Activated naive CD4-positive, alpha-beta T cell treated with anti-CD3 and anti-CD28 coated beads for 36 hours (primary cell): ENCODE data around the gene UBE2G2. TPM values are rescaled to one million over a fixed set of nuclear protein-coding genes. Genes with fewer than 3 reads are reported as not detected.

Experiments
- CTCF ChIA-PET: fragments of 350-600 bp; sonication (Branson Sonifier 250); formaldehyde crosslinking; loops from one replicate; lab custom pipeline; 2021; ENCODE audit warnings: antibody characterized with exemption; lab: Charles Lee
- DNase-seq: peaks from one replicate; pipeline ENCODE4 v3.0.0-alpha.2; 2020
- H3K27ac Mint-ChIP-seq: one replicate; pipeline ENCODE4 v1.8.0; 2021; ENCODE audit warnings: mild to moderate bottlenecking, mixed read lengths
- H3K27me3 Mint-ChIP-seq: one replicate; pipeline ENCODE4 v1.8.0; 2021; ENCODE audit warnings: low read depth, mixed read lengths
- H3K36me3 Mint-ChIP-seq: one replicate; pipeline ENCODE4 v1.8.0; 2021; ENCODE audit warnings: low read depth, mixed read lengths
- H3K4me1 Mint-ChIP-seq: one replicate; pipeline ENCODE4 v1.8.0; 2021; ENCODE audit warnings: low read depth, mixed read lengths
- H3K4me3 Mint-ChIP-seq: one replicate; pipeline ENCODE4 v1.8.0; 2021; ENCODE audit warnings: mild to moderate bottlenecking, moderate library complexity, mixed read lengths
- H3K9me3 Mint-ChIP-seq: one replicate; pipeline ENCODE4 v1.8.0; 2021; ENCODE audit warnings: mixed read lengths
- intact Hi-C: fragments of 100-400 bp; cut with micrococcal nuclease; formaldehyde crosslinking; loops from one replicate; pipeline ENCODE4 v1.15.1; 2023
- total RNA-seq, 2 experiments: library from RNA; stranded (reverse); gene quantifications; one replicate each; pipeline ENCODE4 v1.2.3, GENCODE V29; 2021

The UBE2G2 gene
- total RNA-seq, 2 experiments from 2014 or later = 94.0 to 95.2 TPM

GRCh38 chr21:44742418-44743153 is 59.0 kb downstream of the UBE2G2 start:
- Mint-ChIP-seq H3K27me3 (no peaks in the 10 kb centered on the region), H3K9me3 (no peaks in the 10 kb centered on the region), H3K27ac (no peak overlapping the region), H3K4me3 (no peak overlapping the region), H3K36me3 (no peaks in the 10 kb centered on the region), H3K4me1 (peaks cover 4% of the 10 kb centered on the region)
- intact Hi-C loops = loop anchor here (1.0 kb wide), 2 partner anchors 51 to 232 kb away; no protein-coding TSS in a partner anchor
- DNase-seq = peak; percentile 18
- CTCF ChIA-PET = interaction anchor here (0.5 to 4.9 kb wide), 14 partner anchors 9 to 241 kb away, joined by 3 to 37 read pairs (median 3); no protein-coding TSS in a partner anchor

DNA sequence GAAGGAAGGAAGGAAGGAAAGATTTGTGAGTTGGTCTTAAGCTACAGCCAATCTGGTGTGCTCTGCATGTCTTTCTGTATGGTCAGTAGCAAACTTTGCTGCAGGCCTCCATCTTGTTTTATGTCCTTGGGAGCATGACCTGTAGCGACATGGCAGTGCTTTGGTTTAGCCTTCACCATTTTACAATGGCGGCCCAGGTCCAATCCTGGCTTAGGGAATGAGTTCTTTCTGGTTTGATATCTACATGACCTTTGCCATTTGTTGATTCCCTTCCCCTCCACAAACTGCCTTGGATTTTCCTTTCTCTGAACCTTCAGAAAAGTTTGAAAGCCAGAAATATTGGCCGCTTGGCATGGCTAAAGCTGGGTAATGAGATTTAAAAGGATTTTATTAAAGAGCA is 59.7 kb downstream of the UBE2G2 start:
- no peak overlapping the region for H3K27ac Mint-ChIP-seq
- intact Hi-C loops = loop anchor here (1.0 kb wide), 2 partner anchors 51 to 232 kb away; no protein-coding TSS in a partner anchor
- DNase-seq = no peak
- no peak overlapping the region for H3K4me3 Mint-ChIP-seq
- CTCF ChIA-PET = interaction anchor here (0.5 to 4.9 kb wide), 13 partner anchors 8 to 240 kb away, joined by 3 to 37 read pairs (median 3); no protein-coding TSS in a partner anchor
- no peaks in the 10 kb centered on the region for H3K9me3 Mint-ChIP-seq
- no peaks in the 10 kb centered on the region for H3K27me3 Mint-ChIP-seq
- no peaks in the 10 kb centered on the region for H3K36me3 Mint-ChIP-seq
- peaks cover 4% of the 10 kb centered on the region for H3K4me1 Mint-ChIP-seq

DNA sequence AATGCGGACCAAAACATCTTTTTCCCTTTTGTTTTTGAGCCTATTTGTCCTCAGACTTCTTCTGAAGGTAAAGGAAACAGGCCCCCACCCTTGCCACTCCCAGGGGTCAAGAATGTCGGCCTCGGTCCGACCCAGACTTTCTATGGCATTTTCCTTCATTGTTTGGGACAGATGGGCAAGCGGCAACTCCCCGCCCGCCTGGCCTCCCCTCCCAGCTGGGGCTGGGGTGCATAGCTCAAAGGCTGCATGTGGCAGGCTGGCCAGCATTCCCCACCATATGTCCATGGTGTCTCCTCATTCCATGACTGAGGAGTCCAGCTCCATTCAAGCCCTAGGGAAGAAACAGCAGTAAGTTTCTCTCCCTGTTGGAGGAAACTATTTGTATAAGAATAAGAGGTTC is 60.9 kb downstream of the UBE2G2 start:
- H3K27ac Mint-ChIP-seq = no peak overlapping the region
- H3K27me3 Mint-ChIP-seq = no peaks in the 10 kb centered on the region
- CTCF ChIA-PET = interaction anchor here (0.9 to 4.9 kb wide), 4 partner anchors 21 to 230 kb away, joined by 3 to 37 read pairs (median 4); no protein-coding TSS in a partner anchor
- peaks cover 4% of the 10 kb centered on the region for H3K4me1 Mint-ChIP-seq
- intact Hi-C loops = no loop called here
- H3K9me3 Mint-ChIP-seq = no peaks in the 10 kb centered on the region
- no peak for DNase-seq
- no peak overlapping the region for H3K4me3 Mint-ChIP-seq
- no peaks in the 10 kb centered on the region for H3K36me3 Mint-ChIP-seq

DNA sequence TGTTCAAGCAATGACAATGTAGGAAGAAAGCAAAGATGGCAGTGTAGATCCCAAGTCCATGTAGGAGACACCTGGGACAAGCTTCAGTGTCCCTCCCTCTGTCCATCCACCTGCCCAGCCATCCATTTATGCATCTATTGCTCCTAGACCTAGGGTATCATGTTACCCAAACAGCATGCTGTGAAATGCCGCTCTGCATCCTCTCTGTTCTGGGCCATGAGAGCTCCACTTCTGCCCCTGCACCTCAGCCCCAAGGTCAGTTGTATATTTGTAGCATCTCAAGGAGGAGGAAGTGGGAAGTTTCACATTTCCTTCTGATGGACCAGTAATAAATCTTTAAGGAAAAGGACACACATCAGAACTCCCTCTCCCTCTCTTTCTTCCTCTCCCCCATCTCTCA is 62.3 kb downstream of the UBE2G2 start:
- Mint-ChIP-seq H3K27me3 (no peaks in the 10 kb centered on the region), H3K9me3 (no peaks in the 10 kb centered on the region), H3K4me1 (peaks cover 4% of the 10 kb centered on the region), H3K4me3 (no peak overlapping the region), H3K36me3 (no peaks in the 10 kb centered on the region), H3K27ac (no peak overlapping the region)
- DNase-seq = no peak
- CTCF ChIA-PET = interaction anchor here (1.5 to 4.9 kb wide), 3 partner anchors 54 to 290 kb away, joined by 3 to 37 read pairs (median 5); no protein-coding TSS in a partner anchor
- intact Hi-C loops = no loop called here

GRCh38 chr21:44738621-44739020 is 63.0 kb downstream of the UBE2G2 start:
- CTCF ChIA-PET = interaction anchor here (1.5 kb wide), 1 partner anchor 289 kb away, joined by 3 read pairs; no protein-coding TSS in a partner anchor
- no peaks in the 10 kb centered on the region for H3K27me3 Mint-ChIP-seq
- DNase-seq = no peak
- H3K27ac Mint-ChIP-seq = no peak overlapping the region
- intact Hi-C loops = no loop called here
- H3K4me1 Mint-ChIP-seq = peaks cover 4% of the 10 kb centered on the region
- H3K4me3 Mint-ChIP-seq = no peak overlapping the region
- H3K9me3 Mint-ChIP-seq = no peaks in the 10 kb centered on the region
- no peaks in the 10 kb centered on the region for H3K36me3 Mint-ChIP-seq

DNA sequence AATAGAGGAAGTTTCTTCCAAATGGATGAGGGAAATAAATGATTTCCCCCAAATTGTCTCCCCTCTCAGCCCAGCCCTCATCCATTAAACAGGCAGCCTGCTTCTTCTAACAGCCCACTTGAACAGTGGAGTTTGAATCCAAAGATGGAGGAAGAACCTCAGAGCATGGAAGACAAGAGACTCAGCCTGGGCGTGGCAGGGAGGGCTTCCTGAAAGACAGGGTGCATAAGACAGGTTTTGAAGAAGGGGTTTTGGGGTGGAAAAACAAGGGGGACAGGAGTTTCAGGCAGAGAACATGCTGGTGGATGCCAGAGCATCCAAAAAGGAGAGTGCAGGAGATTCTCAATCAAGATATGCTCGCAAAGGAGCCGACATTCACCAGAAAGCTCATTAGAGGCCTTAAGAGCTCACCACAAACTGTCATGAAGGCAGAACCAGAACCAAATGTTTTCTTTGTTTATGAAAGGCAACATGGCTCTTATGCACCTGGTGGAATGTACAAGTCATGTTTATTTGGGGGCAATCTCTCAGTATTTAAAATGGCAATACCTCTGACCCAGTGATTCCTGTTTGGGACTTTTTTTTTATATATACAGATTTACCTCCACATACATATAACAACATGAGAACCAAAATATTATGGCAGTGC is 63.8 kb downstream of the UBE2G2 start:
- Mint-ChIP-seq H3K27ac (no peak overlapping the region), H3K27me3 (no peaks in the 10 kb centered on the region), H3K4me1 (peaks cover 4% of the 10 kb centered on the region), H3K36me3 (no peaks in the 10 kb centered on the region), H3K4me3 (no peak overlapping the region), H3K9me3 (no peaks in the 10 kb centered on the region)
- CTCF ChIA-PET = no interaction called here
- intact Hi-C loops = no loop called here
- no peak for DNase-seq

DNA sequence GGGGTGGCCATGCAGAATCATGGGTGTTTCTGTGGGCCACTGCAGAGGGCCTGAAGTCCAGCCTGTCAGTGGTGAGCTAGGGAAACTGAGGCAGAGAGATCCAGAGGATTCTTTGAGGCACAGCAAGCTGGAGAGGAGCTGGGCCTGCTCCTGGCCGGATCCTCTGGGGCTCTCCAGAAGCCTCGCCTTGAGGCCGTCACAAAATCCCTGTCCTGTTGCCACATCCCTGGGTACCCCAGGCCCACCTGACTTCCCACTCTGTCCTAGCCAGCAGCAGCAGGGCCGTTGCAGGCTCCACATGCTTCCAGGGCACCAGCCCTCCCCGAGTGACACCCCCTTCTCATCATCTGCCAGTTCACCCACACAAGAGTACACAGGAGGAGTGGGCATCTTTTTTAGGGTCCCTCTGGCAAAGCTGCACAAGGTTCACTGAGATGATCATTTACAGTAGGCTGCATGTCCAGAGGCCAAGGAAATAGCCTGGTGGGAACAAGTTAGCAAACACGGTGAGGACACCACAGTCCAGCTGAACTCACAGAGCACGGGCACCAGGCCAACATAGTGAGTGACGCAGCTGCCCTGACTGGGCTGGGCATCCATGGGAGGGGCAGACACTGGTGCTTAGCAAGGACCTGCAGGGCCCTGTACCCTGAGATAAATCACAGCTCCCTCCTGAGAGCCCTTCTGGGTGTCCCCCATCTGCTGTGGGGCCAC is 65.2 kb downstream of the UBE2G2 start:
- Mint-ChIP-seq H3K27ac (no peak overlapping the region), H3K27me3 (no peaks in the 10 kb centered on the region), H3K4me3 (no peak overlapping the region), H3K9me3 (no peaks in the 10 kb centered on the region), H3K4me1 (no peaks in the 10 kb centered on the region), H3K36me3 (no peaks in the 10 kb centered on the region)
- CTCF ChIA-PET = no interaction called here
- intact Hi-C loops = no loop called here
- no peak for DNase-seq

GRCh38 chr21:44735821-44736220 is 65.8 kb downstream of the UBE2G2 start:
- intact Hi-C loops = no loop called here
- Mint-ChIP-seq H3K36me3 (no peaks in the 10 kb centered on the region), H3K27ac (no peak overlapping the region), H3K27me3 (no peaks in the 10 kb centered on the region), H3K9me3 (no peaks in the 10 kb centered on the region), H3K4me3 (no peak overlapping the region), H3K4me1 (no peaks in the 10 kb centered on the region)
- CTCF ChIA-PET = no interaction called here
- no peak for DNase-seq

- Mint-ChIP-seq H3K9me3 (no peaks in the 10 kb centered on the region), H3K27ac (no peak overlapping the region), H3K36me3 (no peaks in the 10 kb centered on the region), H3K4me1 (no peaks in the 10 kb centered on the region), H3K4me3 (no peak overlapping the region), H3K27me3 (no peaks in the 10 kb centered on the region)
- intact Hi-C loops = no loop called here
- CTCF ChIA-PET = no interaction called here
- no peak for DNase-seq
These were observed 66.8 kb downstream of the UBE2G2 start for GRCh38 chr21:44734841-44735240.

DNA sequence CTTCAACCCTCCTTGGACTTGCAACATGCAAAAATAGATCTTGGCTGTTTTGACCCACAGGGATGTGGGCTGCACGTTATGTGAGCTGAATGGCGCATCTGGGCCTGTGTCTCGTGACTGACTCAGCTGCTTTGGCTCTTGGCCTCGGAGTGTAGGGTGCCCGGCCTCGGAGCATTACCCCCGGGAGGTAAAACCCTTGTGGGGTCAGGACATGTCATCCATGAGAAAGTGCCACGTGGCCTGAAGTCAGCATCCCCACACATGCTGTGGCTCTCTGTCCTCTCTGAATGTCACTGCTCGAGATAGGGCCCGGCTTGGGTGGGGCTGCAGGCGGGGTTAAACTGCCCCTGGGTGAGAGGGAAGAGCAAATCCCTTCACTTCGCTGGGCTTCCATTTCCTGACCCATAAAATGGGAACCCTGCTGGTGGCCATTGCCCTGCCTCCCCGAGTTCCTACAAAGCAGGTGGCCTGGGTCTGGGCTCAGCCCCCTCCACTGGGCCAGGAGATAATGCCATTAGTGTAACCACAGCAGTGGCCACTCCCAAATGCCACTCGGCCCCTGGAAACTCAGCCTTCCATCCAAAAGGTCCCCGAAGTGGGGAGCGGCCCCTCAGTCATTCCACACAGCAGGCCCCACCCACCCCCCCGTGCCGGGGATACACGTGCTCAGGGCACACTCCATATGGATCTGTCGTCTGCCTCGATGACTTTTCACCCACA is 67.4 kb downstream of the UBE2G2 start:
- CTCF ChIA-PET = interaction anchor here (1.0 kb wide), 1 partner anchor 8 kb away, joined by 3 read pairs; no protein-coding TSS in a partner anchor
- Mint-ChIP-seq H3K36me3 (no peaks in the 10 kb centered on the region), H3K4me1 (no peaks in the 10 kb centered on the region), H3K4me3 (no peak overlapping the region), H3K27me3 (no peaks in the 10 kb centered on the region), H3K9me3 (no peaks in the 10 kb centered on the region), H3K27ac (no peak overlapping the region)
- intact Hi-C loops = no loop called here
- no peak for DNase-seq

GRCh38 chr21:44732956-44733355 is 68.7 kb downstream of the UBE2G2 start:
- DNase-seq = no peak
- CTCF ChIA-PET = interaction anchor here (1.0 kb wide), 1 partner anchor 10 kb away, joined by 3 read pairs; no protein-coding TSS in a partner anchor
- Mint-ChIP-seq H3K27me3 (no peaks in the 10 kb centered on the region), H3K4me3 (no peak overlapping the region), H3K9me3 (no peaks in the 10 kb centered on the region), H3K36me3 (no peaks in the 10 kb centered on the region), H3K27ac (no peak overlapping the region), H3K4me1 (no peaks in the 10 kb centered on the region)
- intact Hi-C loops = no loop called here

DNA sequence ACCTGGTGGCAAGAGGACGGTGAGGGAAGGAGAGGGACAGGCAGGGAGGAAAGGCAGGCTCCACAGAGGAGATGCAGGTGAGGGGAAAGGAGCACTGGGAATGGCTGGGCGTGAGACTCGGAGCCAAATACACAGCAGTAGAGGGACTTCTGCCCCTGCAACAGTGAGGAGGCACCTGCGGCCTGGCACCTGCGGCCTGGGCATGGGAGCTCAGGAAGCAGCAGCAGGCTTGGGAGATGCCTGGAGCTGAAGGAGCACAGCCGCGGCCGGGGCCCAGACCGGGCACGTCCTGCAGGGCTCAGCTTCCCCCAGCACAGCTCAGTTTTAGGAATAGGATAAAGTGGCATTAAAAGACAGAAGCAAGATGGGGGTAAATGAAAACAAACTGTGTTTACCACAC is 69.4 kb downstream of the UBE2G2 start:
- Mint-ChIP-seq H3K27ac (no peak overlapping the region), H3K36me3 (no peaks in the 10 kb centered on the region), H3K4me1 (no peaks in the 10 kb centered on the region), H3K27me3 (no peaks in the 10 kb centered on the region), H3K4me3 (no peak overlapping the region), H3K9me3 (no peaks in the 10 kb centered on the region)
- CTCF ChIA-PET = no interaction called here
- intact Hi-C loops = no loop called here
- no peak for DNase-seq
